Fibroblast of mammary gland (primary cell): ENCODE data around the gene PRKAR2A.
A peak's percentile ranks its signal among the peaks of the same experiment; 100 is the strongest.
"Not testable (repeated sequence)": the region's sequence is repeated elsewhere in the genome, so short reads cannot be mapped to it uniquely, and the experiment has no call there.

Experiments
- DNase-seq: peaks from one replicate; pipeline ENCODE4 v3.0.0-alpha.2; 2010; ENCODE audit warnings: low read depth
- H3K4me3 ChIP-seq: 2 replicates; pipeline ENCODE4 v1.5.1; 2011; ENCODE audit warnings: low read depth, mild to moderate bottlenecking, low read length, moderate library complexity; ENCODE audit not compliant: control insufficient read depth
- TF ChIP-seq, protein P1 (sequence below): conservative IDR thresholded peaks from 2 replicates; pipeline ENCODE4 v1.5.1; 2011; ENCODE audit warnings: low read depth, low read length, inconsistent platforms; ENCODE audit not compliant: control insufficient read depth, insufficient read depth

The PRKAR2A gene

DNA sequence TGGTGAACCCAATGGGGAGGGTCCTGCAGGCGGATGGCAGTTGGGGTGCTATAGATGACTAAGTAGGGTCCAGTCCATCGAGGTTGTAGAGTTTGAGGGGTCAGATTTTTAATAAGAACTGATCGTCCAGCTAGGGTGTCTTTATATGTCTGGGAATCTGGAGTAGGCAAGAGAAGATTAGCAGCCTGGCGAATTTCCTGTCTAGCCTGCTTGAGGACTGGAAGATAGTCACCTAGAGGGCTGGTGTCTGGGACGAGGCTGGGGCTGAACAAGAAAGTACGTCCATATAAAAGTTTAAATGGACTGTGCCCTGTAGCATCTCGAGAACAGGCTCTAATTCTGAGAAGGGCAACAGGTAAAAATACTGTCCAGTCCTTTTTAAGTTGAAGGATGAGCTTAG is 123.9 kb downstream of the PRKAR2A start:
- no peak for DNase-seq
- TF ChIP-seq, protein P1, sequence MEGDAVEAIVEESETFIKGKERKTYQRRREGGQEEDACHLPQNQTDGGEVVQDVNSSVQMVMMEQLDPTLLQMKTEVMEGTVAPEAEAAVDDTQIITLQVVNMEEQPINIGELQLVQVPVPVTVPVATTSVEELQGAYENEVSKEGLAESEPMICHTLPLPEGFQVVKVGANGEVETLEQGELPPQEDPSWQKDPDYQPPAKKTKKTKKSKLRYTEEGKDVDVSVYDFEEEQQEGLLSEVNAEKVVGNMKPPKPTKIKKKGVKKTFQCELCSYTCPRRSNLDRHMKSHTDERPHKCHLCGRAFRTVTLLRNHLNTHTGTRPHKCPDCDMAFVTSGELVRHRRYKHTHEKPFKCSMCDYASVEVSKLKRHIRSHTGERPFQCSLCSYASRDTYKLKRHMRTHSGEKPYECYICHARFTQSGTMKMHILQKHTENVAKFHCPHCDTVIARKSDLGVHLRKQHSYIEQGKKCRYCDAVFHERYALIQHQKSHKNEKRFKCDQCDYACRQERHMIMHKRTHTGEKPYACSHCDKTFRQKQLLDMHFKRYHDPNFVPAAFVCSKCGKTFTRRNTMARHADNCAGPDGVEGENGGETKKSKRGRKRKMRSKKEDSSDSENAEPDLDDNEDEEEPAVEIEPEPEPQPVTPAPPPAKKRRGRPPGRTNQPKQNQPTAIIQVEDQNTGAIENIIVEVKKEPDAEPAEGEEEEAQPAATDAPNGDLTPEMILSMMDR, result no peak
- H3K4me3 ChIP-seq, result no peak overlapping the region

DNA sequence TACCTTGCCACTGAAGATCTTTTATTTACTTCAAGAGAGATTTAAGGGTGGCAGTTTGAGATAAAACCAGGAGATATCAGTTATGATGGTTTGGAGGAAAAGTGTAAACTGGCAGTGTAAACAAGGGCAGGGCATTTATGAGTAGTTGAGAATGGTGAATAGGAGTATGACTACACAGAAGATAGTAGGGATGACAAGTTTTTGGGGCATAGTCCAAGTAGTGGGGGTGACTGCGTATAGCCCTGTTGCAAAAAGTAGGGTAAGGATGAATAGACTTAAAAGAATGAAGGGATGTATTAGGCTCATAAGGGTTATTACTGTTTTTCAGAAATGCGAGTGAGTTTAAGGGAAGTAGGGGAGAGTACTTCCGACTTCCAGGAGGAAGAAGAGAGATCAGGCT is 124.4 kb downstream of the PRKAR2A start:
- H3K4me3 ChIP-seq, result not testable (repeated sequence)
- peak; percentile 45 for DNase-seq

DNA sequence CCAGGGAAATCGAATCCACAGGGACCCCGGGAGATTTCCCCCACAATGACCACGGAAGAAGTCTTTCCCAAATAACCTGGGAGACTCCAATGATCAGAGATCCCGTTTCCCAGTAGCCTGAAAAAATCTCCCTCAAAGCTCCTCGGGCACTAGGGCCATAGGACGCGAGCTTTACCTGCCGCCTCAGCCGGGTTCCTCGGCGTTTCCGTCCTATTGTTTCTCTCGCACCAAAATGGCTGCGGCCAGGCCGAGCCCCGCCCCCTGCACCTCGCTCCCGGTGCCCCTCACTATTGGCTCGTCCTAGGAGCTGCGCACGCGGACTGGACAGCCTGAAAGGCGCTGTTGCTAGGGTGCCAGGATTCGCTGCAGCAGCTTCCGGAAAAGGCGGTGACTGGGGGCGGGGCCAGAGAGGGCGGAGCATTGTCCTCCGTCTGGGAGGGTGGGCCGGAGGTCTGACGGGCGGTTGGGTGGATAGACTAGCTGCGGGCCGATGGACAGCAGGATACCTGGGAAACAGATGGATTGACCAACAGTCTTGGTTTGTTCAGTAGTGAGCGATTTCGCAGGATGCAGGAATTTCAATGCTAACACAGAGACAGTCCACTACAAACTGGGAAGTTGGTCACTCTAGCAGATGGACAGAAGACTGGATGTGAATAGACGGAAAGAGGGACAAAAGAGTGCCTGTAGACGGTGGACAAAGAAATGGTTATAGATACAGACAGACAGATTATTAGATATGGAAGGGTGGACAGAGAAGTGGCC is 130.5 kb downstream of the PRKAR2A start, which contains the start of gene IP6K2:
IP6K2 (minus strand) TSS at position 240 of the 765 bp plus-strand sequence. CDS start 21,930 bp downstream, outside the sequence.
- TF ChIP-seq, protein P1, result no peak
- DNase-seq, result peak; percentile 96
- peak within 1 kb of the TSS; percentile 69 for H3K4me3 ChIP-seq

DNA sequence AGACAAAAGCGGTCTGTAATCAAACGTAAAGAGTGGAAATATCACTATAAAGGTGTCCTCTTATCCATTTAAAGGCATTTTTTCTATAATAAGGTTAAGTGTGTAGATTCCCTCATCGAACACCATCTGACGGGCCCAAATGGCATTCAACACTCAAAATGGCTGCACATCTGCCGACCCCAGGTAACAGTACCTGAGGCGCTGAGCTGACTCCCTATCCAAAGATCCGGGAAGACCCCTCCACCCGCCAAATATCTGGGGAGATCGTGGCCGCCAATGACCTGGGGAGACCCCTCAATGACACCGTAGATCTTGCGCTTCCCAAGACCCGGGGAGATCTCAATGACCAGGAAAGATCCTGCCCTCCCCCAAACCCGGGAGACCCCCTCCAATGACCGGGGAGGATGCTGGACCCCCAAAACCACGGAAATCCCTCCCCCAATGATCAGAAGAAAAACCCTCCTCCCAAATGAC is 131.1 kb downstream of the PRKAR2A start:
- H3K4me3 ChIP-seq, result peak overlapping the region; percentile 69
- no peak for DNase-seq
- TF ChIP-seq, protein P1, result no peak

DNA sequence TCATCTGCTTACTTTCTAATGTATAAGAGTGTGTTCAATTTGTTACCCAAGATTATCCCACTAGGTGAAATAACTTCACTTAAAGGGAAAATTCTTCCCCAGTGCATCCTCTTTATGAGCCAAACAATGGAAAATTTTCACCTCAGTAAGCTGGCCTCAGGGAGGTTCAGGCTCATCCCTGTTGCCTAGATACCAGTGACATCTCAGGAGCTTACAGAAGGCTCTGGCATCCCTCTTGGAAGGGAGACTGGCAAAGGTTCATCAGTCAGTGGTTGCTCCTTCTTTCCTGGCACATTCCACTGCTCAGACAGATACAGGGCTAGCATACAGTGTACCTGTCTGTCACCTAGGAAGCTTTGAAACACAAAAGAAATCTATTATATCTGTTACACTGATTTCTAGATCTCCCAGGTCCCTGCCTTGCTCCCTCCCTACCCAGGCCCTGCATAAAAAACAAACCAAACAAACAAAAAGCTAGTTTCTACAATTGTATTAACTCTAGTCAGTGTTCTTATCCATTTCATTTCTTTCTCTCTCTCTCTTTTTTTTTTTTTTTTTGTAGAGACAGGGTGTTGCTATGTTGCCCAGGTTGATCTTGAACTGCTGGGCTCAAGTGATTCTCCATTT is 132.4 kb downstream of the PRKAR2A start:
- H3K4me3 ChIP-seq, result peak overlapping the region; percentile 69
- TF ChIP-seq, protein P1, result no peak
- DNase-seq, result peak; percentile 56

DNA sequence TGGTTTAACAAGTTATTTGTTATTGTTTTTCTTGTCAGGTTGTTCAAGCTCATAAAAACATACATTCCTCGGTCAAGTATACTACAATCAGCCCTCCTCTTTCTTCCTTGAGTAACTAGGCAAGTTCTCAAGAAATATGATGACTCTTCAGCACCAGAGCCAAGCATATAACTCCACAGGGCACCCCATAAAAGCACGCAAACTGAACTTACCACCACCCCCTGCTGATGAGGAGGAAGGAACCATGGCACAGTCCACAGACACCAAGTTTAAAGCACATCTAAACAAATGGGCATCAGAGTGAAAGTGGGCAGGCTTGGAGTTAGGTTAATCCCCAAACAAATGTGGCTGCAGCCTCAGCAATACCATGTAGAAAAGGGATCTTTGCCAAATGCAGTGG is 135.9 kb downstream of the PRKAR2A start:
- H3K4me3 ChIP-seq, result no peak overlapping the region
- no peak for DNase-seq
- TF ChIP-seq, protein P1, result no peak

DNA sequence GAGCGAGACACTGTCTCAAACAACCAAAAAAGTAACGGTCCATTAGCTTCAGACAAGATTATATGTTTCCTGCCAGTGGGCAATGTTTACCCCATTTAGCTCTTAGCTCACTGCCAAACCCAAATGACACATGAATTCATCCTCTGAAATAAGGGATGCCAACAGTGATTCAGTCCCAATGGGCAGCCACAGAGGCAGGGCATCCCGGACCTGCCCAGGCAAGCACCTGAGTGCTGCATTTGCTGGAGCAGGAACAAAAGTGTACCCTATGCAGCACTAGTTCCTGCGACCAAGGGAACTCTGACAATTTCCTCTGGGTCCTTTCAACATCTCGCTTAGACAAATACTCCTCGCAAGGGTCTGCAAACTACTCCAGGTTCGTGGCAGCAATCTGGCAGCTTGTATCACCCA is 138.6 kb downstream of the PRKAR2A start:
- H3K4me3 ChIP-seq, result no peak overlapping the region
- TF ChIP-seq, protein P1, result no peak
- peak; percentile 41 for DNase-seq
